Epithelial cell of proximal tubule (primary cell): Measurements from ENCODE around the gene POLR1F. TPM values are rescaled to one million over a fixed set of nuclear protein-coding genes. Genes with fewer than 3 reads are reported as not detected.

Source experiments
- DNase-seq: peaks from one replicate; pipeline ENCODE4 v3.0.0-alpha.2; 2011; ENCODE audit warnings: low read depth
- H3K4me3 ChIP-seq: 2 replicates; pipeline ENCODE4 v1.5.1; 2011; ENCODE audit warnings: low read depth, mild to moderate bottlenecking, low read length
- total RNA-seq: library from RNA; depleted of rRNA; stranded (reverse); fragments of >200 nt; gene quantifications from 2 replicates; pipeline ENCODE4 v1.2.3, GENCODE V29; 2015
- TF ChIP-seq, protein P1 (sequence below): conservative IDR thresholded peaks from 2 replicates; pipeline ENCODE4 v1.5.1; 2012; ENCODE audit warnings: low read depth, mild to moderate bottlenecking, low read length

The POLR1F gene
- total RNA-seq, 1 donor from 2014 or later = 60.1 TPM

DNA sequence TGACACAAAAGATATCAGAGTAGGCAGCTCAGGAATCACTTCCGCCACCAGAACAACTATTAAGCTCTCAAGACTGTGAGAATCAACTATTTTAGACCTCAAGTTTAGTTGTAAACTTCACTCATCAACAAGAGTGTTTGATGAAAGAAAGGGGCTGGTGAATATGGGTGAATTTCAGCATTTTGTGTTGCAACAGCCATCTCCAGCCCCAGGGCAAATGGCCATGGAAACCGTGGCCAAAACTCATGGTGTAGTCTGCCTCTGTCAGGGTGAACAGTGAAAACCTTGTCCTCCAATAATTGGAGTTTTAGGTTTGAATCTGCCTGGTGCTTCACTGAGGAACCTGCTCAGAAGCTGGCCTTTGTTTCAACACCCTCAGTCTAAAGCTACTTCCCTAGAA is 60.0 kb downstream of the POLR1F start:
- TF ChIP-seq, protein P1, sequence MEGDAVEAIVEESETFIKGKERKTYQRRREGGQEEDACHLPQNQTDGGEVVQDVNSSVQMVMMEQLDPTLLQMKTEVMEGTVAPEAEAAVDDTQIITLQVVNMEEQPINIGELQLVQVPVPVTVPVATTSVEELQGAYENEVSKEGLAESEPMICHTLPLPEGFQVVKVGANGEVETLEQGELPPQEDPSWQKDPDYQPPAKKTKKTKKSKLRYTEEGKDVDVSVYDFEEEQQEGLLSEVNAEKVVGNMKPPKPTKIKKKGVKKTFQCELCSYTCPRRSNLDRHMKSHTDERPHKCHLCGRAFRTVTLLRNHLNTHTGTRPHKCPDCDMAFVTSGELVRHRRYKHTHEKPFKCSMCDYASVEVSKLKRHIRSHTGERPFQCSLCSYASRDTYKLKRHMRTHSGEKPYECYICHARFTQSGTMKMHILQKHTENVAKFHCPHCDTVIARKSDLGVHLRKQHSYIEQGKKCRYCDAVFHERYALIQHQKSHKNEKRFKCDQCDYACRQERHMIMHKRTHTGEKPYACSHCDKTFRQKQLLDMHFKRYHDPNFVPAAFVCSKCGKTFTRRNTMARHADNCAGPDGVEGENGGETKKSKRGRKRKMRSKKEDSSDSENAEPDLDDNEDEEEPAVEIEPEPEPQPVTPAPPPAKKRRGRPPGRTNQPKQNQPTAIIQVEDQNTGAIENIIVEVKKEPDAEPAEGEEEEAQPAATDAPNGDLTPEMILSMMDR = no peak
- H3K4me3 ChIP-seq = no peak overlapping the region
- no peak for DNase-seq

Other genes starting within 250 kb of the POLR1F start
- not detected in 2 replicates for gene TMEM196, start 64.6 kb upstream of the POLR1F start, total RNA-seq